GM12891 (cell line): ENCODE results near the gene RPS6KA2.

Experiments
- POLR2A ChIP-seq: IDR thresholded peaks from 2 replicates; pipeline ENCODE4 v1.6.1; 2011; ENCODE audit warnings: low read depth, low read length, control low read depth
- POLR2AphosphoS5 ChIP-seq: IDR thresholded peaks from 2 replicates; pipeline ENCODE4 v1.6.1; 2011; ENCODE audit warnings: low read depth, low read length, control low read depth
- POU2F2 ChIP-seq: IDR thresholded peaks from 2 replicates; pipeline ENCODE4 v1.6.1; 2011; ENCODE audit warnings: low read depth, mild to moderate bottlenecking, control low read depth, low read length, moderate library complexity
- SPI1 ChIP-seq: IDR thresholded peaks from 2 replicates; pipeline ENCODE4 v1.6.1; 2011; ENCODE audit warnings: low read depth, low read length, control low read depth
- TAF1 ChIP-seq: IDR thresholded peaks from 2 replicates; pipeline ENCODE4 v1.6.1; 2011; ENCODE audit warnings: low read depth, low read length, control low read depth

DNA sequence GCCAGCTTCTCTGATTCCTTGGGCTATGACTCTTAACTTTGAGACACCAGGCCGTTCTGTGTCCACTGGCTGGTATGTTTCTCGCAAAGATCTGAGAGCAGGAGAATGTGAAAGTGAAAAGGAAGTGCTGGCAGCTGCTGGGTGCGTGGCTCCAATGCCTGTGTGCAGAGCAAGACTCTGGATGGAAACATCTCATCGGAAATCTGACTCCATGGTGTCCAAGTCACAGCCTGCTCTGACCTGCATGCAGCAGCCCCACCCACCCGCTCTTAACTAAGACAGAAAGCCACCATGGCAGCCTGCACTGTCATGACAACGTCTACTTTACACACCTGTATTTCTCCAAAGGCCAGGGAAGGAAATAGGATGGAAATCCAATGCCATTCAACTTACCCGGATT is 178.0 kb downstream of the RPS6KA2 start:
- no peak for TF ChIP-seq POLR2AphosphoS5
- no peak for TF ChIP-seq TAF1
- TF ChIP-seq POLR2A = no peak
- TF ChIP-seq POU2F2 = no peak
- no peak for TF ChIP-seq SPI1
